Thoracic aorta (tissue), 2 donors: ENCODE data around the gene MMD2. TPM values are rescaled to one million over a fixed set of nuclear protein-coding genes. Genes with fewer than 3 reads are reported as not detected.

Experiments
- ATAC-seq: fragments of 150-250 bp; one replicate; pipeline ENCODE4 v1.8.0; 2017; ENCODE audit warnings: low read depth; ENCODE audit not compliant: insufficient number of reproducible peaks, low FRiP score
- DNase-seq: peaks from one replicate; pipeline ENCODE4 v3.0.0-alpha.2; 2020; ENCODE audit warnings: low spot score
- H3K27ac ChIP-seq, 2 donors: fragments of 200-600 bp; sonication (generic); 1 replicate in 1 of 2; 2 replicates in 1 of 2; pipeline ENCODE4 v1.5.1; 2016; ENCODE audit warnings: mild to moderate bottlenecking in 2 of 2, moderate library complexity in 2 of 2
- H3K27me3 ChIP-seq: fragments of 200-600 bp; sonication (generic); replicated peaks from 2 replicates; pipeline ENCODE4 v1.6.0; 2016; ENCODE audit warnings: mild to moderate bottlenecking; ENCODE audit not compliant: insufficient read depth
- H3K36me3 ChIP-seq: fragments of 200-600 bp; sonication (generic); one replicate; pipeline ENCODE4 v1.5.1; 2016
- H3K4me1 ChIP-seq, 2 donors: fragments of 200-600 bp; sonication (generic); 1 replicate in 1 of 2; 2 replicates in 1 of 2; pipeline versions ENCODE4 v1.5.1 to v1.6.0; 2016; ENCODE audit warnings: low read depth in 2 of 2, mild to moderate bottlenecking in 1 of 2; ENCODE audit not compliant: control insufficient read depth in 1 of 2
- H3K4me3 ChIP-seq: fragments of 200-600 bp; sonication (generic); 2 replicates; pipeline ENCODE4 v1.5.1; 2016; ENCODE audit warnings: mild to moderate bottlenecking
- H3K9me3 ChIP-seq: fragments of 200-600 bp; sonication (generic); 2 replicates; pipeline ENCODE4 v1.5.1; 2016
- total RNA-seq, 2 donors: library from RNA; depleted of rRNA; stranded (reverse); fragments of >200 nt; gene quantifications; one replicate each; pipeline versions ENCODE4 v1.1.0 to v1.2.3, GENCODE V29; 2016
- TF ChIP-seq, protein P1 (sequence below): fragments of 200-600 bp; sonication (generic); IDR thresholded peaks from one replicate; pipeline ENCODE4 v1.5.1; 2019; ENCODE audit warnings: antibody characterized with exemption

Gene MMD2
- total RNA-seq, 2 donors from 2014 or later = not detected

GRCh38 chr7:4885317-4885807 lies 73.6 kb downstream of the MMD2 start:
- ATAC-seq (no peak), DNase-seq (no peak)
- no peaks in the 10 kb centered on the region for H3K27me3 ChIP-seq
- no peaks in the 10 kb centered on the region for H3K9me3 ChIP-seq
- H3K4me3 ChIP-seq = no peak overlapping the region
- H3K27ac ChIP-seq = no peak overlapping the region
- TF ChIP-seq, protein P1, sequence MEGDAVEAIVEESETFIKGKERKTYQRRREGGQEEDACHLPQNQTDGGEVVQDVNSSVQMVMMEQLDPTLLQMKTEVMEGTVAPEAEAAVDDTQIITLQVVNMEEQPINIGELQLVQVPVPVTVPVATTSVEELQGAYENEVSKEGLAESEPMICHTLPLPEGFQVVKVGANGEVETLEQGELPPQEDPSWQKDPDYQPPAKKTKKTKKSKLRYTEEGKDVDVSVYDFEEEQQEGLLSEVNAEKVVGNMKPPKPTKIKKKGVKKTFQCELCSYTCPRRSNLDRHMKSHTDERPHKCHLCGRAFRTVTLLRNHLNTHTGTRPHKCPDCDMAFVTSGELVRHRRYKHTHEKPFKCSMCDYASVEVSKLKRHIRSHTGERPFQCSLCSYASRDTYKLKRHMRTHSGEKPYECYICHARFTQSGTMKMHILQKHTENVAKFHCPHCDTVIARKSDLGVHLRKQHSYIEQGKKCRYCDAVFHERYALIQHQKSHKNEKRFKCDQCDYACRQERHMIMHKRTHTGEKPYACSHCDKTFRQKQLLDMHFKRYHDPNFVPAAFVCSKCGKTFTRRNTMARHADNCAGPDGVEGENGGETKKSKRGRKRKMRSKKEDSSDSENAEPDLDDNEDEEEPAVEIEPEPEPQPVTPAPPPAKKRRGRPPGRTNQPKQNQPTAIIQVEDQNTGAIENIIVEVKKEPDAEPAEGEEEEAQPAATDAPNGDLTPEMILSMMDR = no peak
- no peaks in the 10 kb centered on the region for H3K4me1 ChIP-seq
- no peaks in the 10 kb centered on the region for H3K36me3 ChIP-seq

- TF ChIP-seq, protein P1 = no peak
- Histone ChIP-seq H3K27me3 (no peaks in the 10 kb centered on the region), H3K4me1 (no peaks in the 10 kb centered on the region), H3K4me3 (no peak overlapping the region), H3K9me3 (no peaks in the 10 kb centered on the region), H3K36me3 (no peaks in the 10 kb centered on the region), H3K27ac (no peak overlapping the region)
- ATAC-seq (no peak), DNase-seq (no peak)
These were observed 74.8 kb downstream of the MMD2 start for GRCh38 chr7:4884164-4884563.

- peak; percentile 77 for DNase-seq
- TF ChIP-seq, protein P1 = peak; percentile 80
- Histone ChIP-seq H3K4me1 (no peaks in the 10 kb centered on the region), H3K27me3 (no peaks in the 10 kb centered on the region), H3K9me3 (no peaks in the 10 kb centered on the region), H3K36me3 (no peaks in the 10 kb centered on the region), H3K4me3 (peak within 1 kb of the TSS; percentile 83), H3K27ac (peak within 1 kb of the TSS; percentile 68 to 76)
- peak; percentile 79 for ATAC-seq
These were observed 75.4 kb downstream of the MMD2 start, which contains the start of gene RADIL for GRCh38 chr7:4883372-4884144. Gene RADIL (minus strand): TSS chr7:4883716. CDS start chr7:4878139, 5,577 bp downstream.

GRCh38 chr7:4883033-4883371 lies 76.0 kb downstream of the MMD2 start:
- H3K27me3 ChIP-seq = no peaks in the 10 kb centered on the region
- H3K9me3 ChIP-seq = no peaks in the 10 kb centered on the region
- no peak for ATAC-seq
- peak overlapping the region; percentile 68 to 76 for H3K27ac ChIP-seq
- H3K4me3 ChIP-seq = peak overlapping the region; percentile 83
- H3K4me1 ChIP-seq = no peaks in the 10 kb centered on the region
- DNase-seq = no peak
- TF ChIP-seq, protein P1 = no peak
- H3K36me3 ChIP-seq = no peaks in the 10 kb centered on the region

DNA sequence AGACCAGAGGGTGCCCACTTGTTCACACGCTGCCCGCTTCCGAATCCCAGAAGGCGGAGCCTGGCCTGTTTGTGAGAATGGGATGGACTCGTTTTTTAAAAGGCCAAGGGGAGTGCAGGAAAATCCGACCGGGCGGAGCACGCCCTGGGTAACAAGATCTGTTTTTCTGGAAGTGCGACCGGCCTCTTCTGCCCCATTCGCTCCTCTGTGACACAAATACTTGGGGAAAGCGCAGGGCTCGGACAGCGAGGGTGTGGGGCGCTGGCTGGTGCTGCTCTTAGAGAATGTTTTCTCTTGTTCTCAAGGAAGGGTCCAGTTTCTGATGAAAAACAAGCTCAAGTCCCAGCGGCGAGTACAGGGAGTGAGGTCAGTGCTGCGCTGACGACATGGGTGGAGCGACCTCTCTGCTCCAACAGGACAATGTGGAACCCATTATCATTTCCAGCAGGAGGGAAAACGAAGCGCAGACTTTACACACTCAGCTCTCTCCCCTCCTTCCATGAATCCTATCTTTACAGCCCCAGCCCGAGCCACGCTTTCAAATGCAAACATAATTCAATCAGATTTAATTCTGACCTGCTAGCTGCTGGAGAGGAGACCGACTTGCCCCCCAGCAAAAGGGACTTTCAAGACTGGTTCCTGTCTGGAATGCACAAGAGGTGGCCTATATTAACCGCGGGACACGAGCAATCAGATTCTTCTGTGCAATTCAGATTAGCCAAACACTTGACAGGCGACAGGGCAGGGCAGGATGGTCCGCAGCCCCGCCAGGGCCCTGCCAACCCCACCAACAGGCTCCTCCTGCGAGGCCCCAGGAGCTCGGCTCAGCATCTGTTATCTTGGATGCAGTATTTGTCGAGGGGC lies 76.6 kb downstream of the MMD2 start:
- ATAC-seq (peak; percentile 42), DNase-seq (peak; percentile 41)
- TF ChIP-seq, protein P1 = no peak
- Histone ChIP-seq H3K27ac (peak overlapping the region; percentile 68 to 76), H3K4me3 (peak overlapping the region; percentile 83), H3K36me3 (no peaks in the 10 kb centered on the region), H3K27me3 (no peaks in the 10 kb centered on the region), H3K4me1 (no peaks in the 10 kb centered on the region), H3K9me3 (no peaks in the 10 kb centered on the region)
